ENCODE data around the gene KLRC3.
"Not testable (repeated sequence)": the region's sequence is repeated elsewhere in the genome, so short reads cannot be mapped to it uniquely, and the experiment has no call there.

KLRC3 gene

DNA sequence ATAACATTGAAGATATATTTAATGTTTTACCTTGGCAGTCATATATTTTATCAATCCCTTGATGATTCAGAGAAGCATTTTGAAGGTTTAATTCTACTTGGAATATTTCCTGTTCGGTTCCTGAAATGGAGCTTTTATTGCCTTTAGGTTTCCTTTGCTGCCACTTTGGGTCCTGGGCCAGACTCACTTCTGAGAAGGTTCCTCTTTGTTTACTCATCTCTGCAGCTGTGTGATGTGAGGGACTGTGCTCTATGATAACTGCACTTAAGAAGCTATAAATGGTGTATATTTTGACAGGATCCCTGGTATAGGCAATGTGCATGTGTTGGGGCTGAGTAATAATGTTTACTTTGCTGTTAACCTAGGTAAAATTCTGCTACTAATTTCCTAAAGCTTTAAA, at the start of gene KLRC3:
TSS of gene KLRC3 (minus strand) at position 262 of the 400 bp plus-strand sequence. CDS start at position 217, 45 bp downstream.
- not testable (repeated sequence) for DNase-seq (ENCODE audit: low spot score); FAIRE-seq

DNA sequence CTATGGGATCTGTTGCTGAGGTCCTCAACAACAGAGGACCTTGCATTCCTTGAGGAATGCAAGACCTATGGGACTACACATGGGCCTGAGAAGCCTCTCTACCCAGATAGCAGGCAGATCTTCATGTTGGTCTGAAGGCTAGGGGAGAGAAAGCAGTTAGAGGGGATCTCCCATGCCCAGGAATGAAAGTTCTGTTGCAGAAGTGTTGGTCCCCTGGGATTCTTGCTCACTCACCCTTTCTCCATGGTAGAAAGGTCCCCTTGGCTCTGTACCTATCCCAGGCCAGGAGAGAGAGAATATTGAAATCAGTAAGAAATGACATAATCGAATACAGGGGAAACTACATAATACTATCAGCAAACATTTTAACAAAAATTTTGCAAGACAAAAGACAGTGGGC, 49.3 kb upstream of the KLRC3 start:
- no peak for FAIRE-seq

DNA sequence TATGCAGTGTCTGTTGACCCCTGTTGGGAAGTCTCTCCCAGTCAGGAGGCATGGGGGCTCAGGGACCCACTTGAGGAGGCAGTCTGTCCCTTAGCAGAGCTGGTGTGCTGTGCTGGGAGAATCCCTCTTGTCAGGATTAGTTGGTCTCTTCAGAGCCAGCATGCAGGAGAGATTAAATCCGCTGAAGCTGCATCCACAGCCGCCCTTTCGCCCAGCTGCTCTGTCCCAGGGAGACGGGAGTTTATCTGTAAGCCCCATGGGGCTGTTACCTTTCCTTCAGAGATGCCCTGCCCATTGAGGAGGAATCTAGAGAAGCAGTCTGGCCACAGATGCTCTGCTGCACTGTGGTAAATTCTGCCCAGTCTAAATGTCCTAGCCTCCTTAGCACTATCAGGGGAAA, 45.9 kb upstream of the KLRC3 start:
- FAIRE-seq (no peak), DNase-seq (ENCODE audit: low spot score) (no peak)

More for the DNA sequence above, 49.3 kb upstream of the KLRC3 start:
- no peak for DNase-seq (ENCODE audit: low spot score)

DNA sequence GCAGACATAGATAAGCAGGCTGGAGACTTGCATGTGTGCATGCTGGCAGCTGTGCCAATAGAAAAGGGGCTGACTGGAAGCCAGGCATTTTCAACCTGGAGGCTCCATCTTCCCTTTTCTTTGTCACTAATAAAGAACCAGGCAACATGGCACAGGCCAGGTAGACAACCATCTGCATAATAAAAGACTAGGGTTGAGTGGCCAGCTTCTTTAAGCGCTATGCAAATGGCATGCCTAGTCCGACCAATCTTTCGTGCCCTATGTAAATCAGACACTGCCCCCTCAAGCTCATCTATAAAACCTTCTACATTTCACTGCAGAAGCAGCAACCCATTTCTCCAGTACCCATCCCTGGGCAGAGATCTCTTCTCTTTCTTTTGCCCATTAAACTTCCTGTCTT, 37.4 kb upstream of the KLRC3 start:
- DNase-seq (ENCODE audit: low spot score) (no peak), FAIRE-seq (no peak)

DNA sequence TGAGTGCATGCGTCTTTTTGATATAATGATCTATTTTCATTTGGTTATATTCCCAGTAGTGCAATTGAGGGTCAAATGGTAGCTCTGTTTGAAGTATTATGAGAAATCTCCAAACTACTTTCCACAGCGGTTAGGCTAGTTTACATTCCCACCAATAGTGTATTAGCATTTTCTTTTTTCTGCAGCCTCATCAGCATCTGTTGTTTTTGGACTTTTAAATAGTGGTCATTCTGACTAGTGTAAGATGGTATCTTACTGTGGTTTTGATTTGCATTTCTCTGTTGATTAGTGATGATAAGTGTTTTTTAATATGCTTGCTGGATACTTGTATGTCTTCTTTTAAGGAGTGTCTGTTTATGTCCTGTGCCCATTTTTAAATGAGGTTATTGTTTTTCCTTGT, 36.5 kb upstream of the KLRC3 start:
- FAIRE-seq: no peak

DNA sequence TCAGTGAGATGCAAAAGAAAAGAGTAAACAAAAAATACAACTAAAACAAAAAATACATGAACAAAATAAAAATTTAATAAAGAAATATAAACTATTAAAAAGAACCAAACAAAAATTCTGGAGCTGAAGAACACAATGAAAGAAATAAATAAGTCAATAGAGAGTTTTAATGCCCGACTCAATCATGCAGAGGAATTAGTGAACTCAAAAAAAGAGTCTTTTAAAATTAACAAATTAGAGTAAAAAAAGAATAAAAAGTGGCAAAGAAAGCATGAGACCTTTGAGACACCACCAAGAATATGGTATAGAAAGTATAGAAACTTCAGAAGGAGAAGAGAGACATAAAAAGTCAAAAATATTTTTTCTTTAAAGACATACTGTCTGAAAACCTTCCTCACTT, 35.4 kb upstream of the KLRC3 start:
- DNase-seq (ENCODE audit: low spot score) (no peak), FAIRE-seq (no peak)

More for the DNA sequence above, 36.5 kb upstream of the KLRC3 start:
- no peak for DNase-seq (ENCODE audit: low spot score)

DNA sequence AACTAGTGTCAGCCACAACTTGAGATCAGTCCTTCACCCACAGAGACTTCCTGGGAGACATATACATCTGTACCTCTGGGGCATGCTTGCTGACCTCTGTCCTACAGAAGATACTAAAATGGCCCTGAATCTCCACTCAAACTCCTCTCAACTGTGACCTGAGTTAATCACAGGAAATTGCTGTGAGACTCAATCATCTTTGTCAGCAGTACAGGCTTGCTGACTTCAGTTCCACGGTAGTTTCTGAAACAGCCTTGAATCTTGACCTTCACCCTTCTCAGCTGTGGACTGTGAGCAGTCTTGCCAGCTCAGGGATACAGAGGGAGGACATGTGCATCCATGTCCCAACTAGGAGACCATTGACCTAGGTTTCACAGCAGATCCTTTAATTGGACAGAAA, 34.1 kb upstream of the KLRC3 start:
- DNase-seq (ENCODE audit: low spot score) (no peak), FAIRE-seq (no peak)

DNA sequence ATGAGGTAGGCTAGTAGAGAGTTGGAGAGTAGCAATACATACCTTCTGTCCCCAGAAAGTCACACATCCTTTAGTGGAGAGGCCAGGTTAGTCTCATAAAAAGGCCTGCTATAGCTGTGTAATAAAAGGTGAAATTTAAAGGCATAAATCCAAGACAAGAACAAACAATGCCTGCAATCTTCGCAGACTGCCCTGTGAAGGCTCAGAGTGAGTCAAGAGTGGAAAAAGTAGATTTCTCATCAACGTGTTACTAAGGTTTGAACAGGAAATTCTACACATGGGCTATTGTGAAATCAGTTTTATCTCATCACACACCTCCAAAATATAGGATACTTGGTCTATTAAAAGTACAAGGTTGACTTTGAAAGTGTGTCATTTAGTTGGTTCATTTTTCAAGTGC, 32.8 kb upstream of the KLRC3 start, which contains the start of gene KLRC1:
TSS of gene KLRC1 (minus strand) at position 222 of the 400 bp plus-strand sequence. CDS start 2,221 bp downstream, outside the sequence.
- no peak for FAIRE-seq

DNA sequence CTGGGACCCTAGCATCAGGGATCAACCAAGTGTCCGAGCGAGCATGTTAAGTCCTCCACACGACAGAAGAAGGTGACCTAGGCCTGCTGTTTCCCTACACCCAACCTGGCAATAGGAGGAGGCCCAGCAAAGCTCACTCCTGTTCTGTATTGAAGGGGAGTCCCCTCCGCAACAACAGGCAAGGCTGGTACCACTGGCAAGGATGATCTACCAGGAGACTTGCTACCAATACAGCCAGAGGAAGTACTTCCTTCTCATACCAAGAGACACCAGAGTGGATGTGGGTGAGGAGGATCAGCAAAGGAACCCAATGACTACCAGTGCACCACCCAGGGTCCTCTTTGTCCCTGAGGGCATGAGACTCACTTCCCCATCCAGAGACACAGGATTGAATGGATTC, 27.8 kb upstream of the KLRC3 start:
- DNase-seq (ENCODE audit: low spot score) (no peak), FAIRE-seq (no peak)

More for the DNA sequence above, 32.8 kb upstream of the KLRC3 start, which contains the start of gene KLRC1:
- DNase-seq (ENCODE audit: low spot score): no peak

DNA sequence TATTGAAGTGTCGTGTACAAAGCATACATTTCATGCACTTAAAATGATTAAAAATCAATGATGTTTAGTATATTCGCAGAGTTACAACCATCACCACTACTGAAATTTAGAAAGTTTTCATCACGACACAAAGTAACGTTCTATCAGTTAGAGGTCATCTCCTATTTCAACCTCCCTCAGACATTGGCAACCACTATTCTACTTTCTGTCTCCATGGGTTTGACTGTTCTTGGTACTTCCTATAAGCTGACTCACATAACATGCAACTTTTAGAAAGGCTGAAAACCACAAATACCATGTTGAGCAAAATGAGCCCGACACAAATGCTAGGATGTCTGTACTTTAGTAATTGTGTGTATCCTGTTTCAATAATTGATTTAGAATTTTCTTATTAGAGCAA, 25.7 kb upstream of the KLRC3 start:
- not testable (repeated sequence) for DNase-seq (ENCODE audit: low spot score)
- peak; percentile 92 for FAIRE-seq

DNA sequence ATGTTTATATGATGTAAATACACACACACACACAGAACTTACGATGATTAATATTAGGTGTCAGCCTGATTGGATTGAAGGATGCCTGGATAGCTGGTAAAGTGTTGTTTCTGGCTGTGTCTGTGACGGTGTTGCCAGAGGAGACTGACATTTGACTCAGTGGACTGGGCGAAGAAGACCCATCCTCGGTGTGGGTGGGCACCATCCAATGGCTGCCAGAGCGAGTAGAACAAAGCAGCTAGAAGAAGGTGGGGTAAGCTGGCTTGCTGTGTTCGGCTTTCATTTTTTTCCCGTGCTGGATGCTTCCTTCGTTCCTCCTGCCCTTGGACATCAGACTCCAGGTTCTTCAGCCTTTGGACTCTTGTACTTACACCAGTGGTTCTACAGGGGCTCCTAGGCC, 20.7 kb upstream of the KLRC3 start:
- peak; percentile 99 for FAIRE-seq
- not testable (repeated sequence) for DNase-seq (ENCODE audit: low spot score)

DNA sequence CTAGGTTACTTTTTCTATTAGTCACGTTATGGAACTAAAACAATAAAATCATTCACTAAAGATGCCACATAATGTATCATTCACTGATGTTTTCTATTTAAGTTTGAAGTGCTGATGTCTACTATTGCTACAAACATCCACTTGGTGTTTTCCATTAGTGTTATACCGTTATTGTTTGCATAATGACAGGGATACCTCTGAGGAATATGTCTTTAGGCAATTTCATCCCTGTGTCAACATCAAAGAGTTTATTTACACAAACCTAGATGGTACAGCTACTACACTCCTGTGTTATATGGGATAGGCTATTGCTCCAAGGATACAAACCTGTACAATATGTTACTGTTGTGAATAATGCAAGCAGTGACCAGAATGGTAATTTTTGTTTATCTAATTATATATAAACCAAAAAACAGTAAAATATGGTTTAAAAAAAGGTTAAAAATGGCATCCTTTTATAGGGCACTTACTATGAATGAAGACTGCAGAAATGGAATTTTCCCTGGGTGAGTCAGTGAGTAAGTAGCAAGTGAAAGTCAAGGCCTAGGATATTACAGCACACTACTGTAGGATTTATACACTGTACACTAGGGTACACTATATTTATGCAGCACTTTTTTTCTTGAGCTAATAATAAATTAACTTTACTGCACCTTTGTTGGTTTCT, 19.3 kb upstream of the KLRC3 start:
- not testable (repeated sequence) for DNase-seq (ENCODE audit: low spot score)
- FAIRE-seq: peak; percentile 99

DNA sequence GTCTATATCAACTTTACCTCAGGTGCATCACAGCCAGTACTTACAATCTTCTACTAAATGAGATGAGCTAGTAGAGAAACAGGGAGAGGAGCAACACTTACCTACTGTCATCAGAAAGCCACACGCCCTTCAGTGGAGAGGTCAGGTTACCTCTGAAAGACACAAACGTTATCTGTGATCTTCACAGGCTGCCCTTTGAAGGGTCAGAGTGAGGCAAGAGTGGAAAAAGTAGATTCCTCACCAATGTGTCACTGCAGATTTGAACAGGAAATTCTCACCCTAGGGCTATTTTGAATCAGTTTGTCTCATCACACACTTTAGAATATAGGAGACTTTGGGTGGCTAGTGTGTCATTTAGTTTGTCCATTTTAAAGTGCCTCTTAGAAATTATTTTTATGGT, 17.2 kb upstream of the KLRC3 start:
- peak; percentile 99 for FAIRE-seq
- not testable (repeated sequence) for DNase-seq (ENCODE audit: low spot score)

DNA sequence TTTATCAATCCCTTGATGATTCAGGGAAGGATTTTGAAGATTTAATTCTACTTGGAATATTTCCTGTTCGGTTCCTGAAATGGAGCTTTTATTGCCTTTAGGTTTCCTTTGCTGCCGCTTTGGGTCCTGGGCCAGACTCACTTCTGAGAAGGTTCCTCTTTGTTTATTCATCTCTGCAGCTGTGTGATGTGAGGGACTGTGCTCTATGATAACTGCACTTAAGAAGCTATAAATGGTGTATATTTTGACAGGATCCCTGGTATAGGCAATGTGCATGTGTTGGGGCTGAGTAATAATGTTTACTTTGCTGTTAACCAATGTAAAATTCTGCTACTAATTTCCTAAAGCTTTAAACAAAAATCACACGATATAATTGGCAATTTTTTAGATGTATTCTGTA, 15.4 kb upstream of the KLRC3 start, which contains the start of gene KLRC2:
TSS of gene KLRC2 (minus strand) at position 195 of the 400 bp plus-strand sequence. CDS start at position 171, 24 bp downstream.
- DNase-seq (ENCODE audit: low spot score): not testable (repeated sequence)
- peak; percentile 62 for FAIRE-seq

DNA sequence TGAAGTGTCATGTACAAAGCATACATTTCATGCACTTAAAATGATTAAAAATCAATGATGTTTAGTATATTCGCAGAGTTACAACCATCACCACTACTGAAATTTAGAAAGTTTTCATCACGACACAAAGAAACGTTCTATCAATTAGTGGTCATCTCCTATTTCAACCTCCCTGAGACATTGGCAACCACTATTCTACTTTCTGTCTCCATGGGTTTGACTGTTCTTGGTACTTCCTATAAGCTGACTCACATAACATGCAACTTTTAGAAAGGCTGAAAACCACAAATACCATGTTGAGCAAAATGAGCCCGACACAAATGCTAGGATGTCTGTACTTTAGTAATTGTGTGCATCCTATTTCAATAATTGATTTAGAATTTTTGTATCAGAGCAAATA, 10.2 kb upstream of the KLRC3 start:
- peak; percentile 95 for FAIRE-seq
- not testable (repeated sequence) for DNase-seq (ENCODE audit: low spot score)

DNA sequence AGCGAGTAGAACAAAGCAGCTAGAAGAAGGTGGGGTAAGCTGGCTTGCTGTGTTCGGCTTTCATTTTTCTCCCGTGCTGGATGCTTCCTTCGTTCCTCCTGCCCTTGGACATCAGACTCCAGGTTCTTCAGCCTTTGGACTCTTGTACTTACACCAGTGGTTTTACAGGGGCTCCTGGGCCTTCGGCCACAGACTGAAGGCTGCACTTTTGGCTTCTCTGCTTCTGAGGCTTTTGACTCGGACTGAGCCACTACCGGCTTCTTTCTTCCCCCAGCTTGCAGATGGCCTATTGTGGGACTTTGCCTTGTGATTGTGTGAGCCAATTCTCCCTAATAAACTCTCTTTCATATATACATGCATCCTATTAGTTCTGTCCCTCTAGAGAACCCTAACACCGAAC, 5.5 kb upstream of the KLRC3 start:
- FAIRE-seq: peak; percentile 5
- DNase-seq (ENCODE audit: low spot score): not testable (repeated sequence)

DNA sequence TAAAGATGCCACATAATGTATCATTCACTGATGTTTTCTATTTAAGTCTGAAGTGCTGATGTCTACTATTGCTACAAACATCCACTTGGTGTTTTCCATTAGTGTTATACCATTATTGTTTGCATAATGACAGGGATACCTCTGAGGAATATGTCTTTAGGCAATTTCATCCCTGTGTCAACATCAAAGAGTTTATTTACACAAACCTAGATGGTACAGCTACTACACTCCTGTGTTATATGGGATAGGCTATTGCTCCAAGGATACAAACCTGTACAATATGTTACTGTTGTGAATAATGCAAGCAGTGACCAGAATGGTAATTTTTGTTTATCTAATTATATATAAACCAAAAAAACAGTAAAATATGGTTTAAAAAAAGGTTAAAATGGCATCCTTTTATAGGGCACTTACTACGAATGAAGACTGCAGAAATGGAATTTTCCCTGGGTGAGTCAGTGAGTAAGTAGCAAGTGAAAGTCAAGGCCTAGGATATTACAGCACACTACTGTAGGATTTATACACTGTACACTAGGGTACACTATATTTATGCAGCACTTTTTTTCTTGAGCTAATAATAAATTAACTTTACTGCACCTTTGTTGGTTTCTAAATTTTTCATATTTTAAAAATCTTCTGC, 4.0 kb upstream of the KLRC3 start:
- DNase-seq (ENCODE audit: low spot score): not testable (repeated sequence)
- FAIRE-seq: peak; percentile 98

DNA sequence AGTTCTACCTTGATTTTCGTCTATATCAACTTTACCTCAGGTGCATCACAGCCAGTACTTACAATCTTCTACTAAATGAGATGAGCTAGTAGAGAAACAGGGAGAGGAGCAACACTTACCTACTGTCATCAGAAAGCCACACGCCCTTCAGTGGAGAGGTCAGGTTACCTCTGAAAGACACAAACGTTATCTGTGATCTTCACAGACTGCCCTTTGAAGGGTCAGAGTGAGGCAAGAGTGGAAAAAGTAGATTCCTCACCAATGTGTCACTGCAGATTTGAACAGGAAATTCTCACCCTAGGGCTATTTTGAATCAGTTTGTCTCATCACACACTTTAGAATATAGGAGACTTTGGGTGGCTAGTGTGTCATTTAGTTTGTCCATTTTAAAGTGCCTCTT, 1.8 kb upstream of the KLRC3 start:
- DNase-seq (ENCODE audit: low spot score): not testable (repeated sequence)
- FAIRE-seq: peak; percentile 100

DNA sequence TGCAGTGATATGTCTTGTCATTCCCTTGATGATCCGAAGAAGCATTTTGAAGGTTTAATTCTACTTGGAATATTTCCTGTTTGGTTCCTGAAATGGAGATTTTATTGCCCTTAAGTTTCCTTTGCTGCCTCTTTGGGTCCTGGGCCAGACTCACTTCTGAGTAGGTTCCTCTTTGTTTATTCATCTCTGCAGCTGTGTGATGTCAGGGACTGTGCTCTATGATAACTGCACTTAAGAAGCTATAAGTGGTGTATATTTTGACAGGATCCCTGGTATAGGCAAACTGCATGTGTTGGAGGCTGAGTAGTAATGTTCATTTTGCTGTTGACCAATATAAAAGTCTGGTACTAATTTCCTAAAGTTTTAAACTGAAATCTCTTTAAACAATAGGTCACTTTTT, 11.0 kb downstream of the KLRC3 start, which contains the start of gene KLRC4:
TSS of gene KLRC4 (minus strand) at position 366 of the 400 bp plus-strand sequence. CDS start at position 184, 182 bp downstream.
- FAIRE-seq (no peak), DNase-seq (ENCODE audit: low spot score) (no peak)

DNA sequence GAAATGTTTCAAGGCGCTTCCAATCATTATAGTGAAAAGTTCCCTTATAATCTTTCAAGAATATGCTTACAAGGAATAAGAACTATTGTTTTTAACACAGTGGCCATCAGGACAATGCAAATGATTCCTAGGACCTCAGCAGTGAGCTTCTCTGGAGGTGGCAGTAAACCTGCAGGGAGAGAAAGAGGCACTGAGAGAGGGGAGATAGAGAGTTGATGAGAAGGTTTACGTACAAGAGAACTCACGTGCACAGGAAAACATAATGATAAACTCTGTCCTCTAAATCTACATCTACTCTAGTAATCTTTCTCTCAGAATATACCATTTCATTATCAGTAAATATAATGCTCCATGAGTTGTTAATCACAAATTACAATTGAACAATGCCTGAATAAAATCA, 11.6 kb downstream of the KLRC3 start:
- FAIRE-seq: no peak

DNA sequence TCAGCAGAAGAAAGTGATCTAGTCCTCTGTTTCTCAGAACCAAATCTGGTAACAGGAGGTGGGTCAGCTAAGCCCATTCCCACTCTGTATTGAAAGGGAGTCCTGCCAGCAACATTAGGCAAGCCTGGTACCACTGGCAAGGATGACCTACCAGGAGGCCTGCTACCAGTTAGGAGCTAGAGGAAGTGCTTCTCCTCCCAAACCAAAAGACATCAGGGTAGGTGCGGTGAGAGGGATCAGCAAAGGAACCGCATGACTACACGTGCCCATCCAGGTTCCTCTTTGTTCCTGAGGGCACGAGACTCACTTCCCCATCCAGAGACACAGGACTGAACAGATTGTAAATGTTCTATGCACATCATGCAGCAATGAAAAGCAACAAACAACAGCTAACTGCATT, 13.7 kb downstream of the KLRC3 start:
- no peak for DNase-seq (ENCODE audit: low spot score)
- peak; percentile 92 for FAIRE-seq

More for the DNA sequence above, 11.6 kb downstream of the KLRC3 start:
- no peak for DNase-seq (ENCODE audit: low spot score)

DNA sequence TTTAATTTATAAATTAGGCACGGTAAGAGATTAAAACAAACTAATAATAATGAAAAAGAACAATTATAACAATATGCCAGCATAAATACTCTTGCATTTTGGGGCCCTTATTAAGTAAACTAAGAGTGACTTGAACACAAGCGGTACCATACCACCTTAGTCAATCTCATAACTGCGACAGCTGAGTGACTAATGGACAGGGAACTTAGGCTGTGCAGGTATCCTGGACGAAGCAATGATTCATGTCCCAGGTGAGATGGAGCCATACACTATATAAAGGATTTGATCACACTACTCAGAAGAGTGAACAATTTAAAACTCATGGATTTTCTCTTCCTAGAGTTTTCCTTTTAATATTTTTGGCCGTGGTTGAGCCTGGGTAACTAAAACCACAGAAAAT, 15.1 kb downstream of the KLRC3 start:
- DNase-seq (ENCODE audit: low spot score) (no peak), FAIRE-seq (no peak)

Measured in urothelium cell line (cell line).